Spleen (tissue), 7 donors: ENCODE measurements around the gene SRGAP3.

Experiments used
- POLR2A ChIP-seq, 3 donors: fragments of 450-650 bp; IDR thresholded peaks; one replicate each; pipeline ENCODE4 v1.5.1; 2017; ENCODE audit warnings: antibody characterized with exemption in 3 of 3, mild to moderate bottlenecking in 1 of 3
- TF ChIP-seq, protein P1 (sequence below), 11 experiments: fragments of 200-600 bp in 7 of 11; fragments of 450-650 bp in 4 of 11; sonication (generic) in 4 of 11; IDR thresholded peaks in 8 of 11; conservative IDR thresholded peaks in 3 of 11; 1 replicate in 7 of 11; 2 replicates in 4 of 11; pipeline versions ENCODE4 v1.4.0 to v1.8.0; 2016 to 2021; ENCODE audit warnings: antibody characterized with exemption in 11 of 11, inconsistent platforms in 4 of 11, mild to moderate bottlenecking in 1 of 11
- donor health status: DM: no; HTN: no; CAD: no; lungs with moderate emphysema.
- donor health status: DM: no; HTN: no; CAD: no.
- donor health status: DM: no; HTN: no; CAD: no.

DNA sequence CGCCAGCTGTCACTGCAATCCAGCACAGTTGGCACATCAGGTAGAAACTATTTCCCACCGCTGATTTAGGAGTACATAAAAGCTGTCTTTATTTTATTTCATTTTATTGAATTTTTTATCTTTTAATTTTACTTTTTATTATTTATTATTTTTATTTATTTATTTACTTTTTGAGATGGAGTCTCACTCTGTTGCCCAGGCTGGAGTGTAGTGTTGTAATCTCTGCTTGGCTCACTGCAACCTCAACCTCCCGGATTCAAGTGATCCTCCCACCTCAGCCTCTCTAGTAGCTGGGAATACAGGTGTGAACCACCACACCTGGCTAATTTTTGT, 31.0 kb downstream of the SRGAP3 start:
- TF ChIP-seq, protein P1, sequence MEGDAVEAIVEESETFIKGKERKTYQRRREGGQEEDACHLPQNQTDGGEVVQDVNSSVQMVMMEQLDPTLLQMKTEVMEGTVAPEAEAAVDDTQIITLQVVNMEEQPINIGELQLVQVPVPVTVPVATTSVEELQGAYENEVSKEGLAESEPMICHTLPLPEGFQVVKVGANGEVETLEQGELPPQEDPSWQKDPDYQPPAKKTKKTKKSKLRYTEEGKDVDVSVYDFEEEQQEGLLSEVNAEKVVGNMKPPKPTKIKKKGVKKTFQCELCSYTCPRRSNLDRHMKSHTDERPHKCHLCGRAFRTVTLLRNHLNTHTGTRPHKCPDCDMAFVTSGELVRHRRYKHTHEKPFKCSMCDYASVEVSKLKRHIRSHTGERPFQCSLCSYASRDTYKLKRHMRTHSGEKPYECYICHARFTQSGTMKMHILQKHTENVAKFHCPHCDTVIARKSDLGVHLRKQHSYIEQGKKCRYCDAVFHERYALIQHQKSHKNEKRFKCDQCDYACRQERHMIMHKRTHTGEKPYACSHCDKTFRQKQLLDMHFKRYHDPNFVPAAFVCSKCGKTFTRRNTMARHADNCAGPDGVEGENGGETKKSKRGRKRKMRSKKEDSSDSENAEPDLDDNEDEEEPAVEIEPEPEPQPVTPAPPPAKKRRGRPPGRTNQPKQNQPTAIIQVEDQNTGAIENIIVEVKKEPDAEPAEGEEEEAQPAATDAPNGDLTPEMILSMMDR (IDR thresholded peaks at IDR 0.05 in 8 of 11, conservative IDR thresholded peaks at IDR 0.05 in 3 of 11), result no peak
- TF ChIP-seq POLR2A (IDR thresholded peaks at IDR 0.05), result no peak
